OCI-LY1 (cell line): ENCODE data around the gene CTU1.

Experiments
- CTCF ChIP-seq: fragments of 200-600 bp; sonication (generic), shearing (Covaris generic); IDR thresholded peaks from 2 replicates; pipeline ENCODE4 v1.5.1; 2017; ENCODE audit warnings: mild to moderate bottlenecking, antibody characterized with exemption, low read length, moderate library complexity, mixed read lengths
- EZH2 ChIP-seq: fragments of 200-600 bp; sonication (generic), shearing (Covaris generic); IDR thresholded peaks from 2 replicates; pipeline ENCODE4 v1.8.0; 2017; ENCODE audit warnings: borderline replicate concordance, mixed run types, mild to moderate bottlenecking, antibody characterized with exemption, low read length, moderate library complexity, mixed read lengths

GRCh38 chr19:51146751-51147150 is 38.5 kb upstream of the CTU1 start:
- TF ChIP-seq EZH2: no peak
- TF ChIP-seq CTCF: no peak
